Stimulated activated CD4-positive, alpha-beta T cell treated with anti-CD3 and anti-CD28 coated beads, Interleukin-1b, Interleukin-23, amount 100 ng/mL, for 24 hours (primary cell): Measurements from ENCODE around the gene SLC6A1.
A peak's percentile ranks its signal among the peaks of the same experiment; 100 is the strongest.

Source experiments
- DNase-seq, 4 experiments: peaks; one replicate each; pipeline ENCODE4 v3.0.0-alpha.2; 2020; ENCODE audit warnings: low read depth in 4 of 4, low spot score in 1 of 4

The SLC6A1 gene

DNA sequence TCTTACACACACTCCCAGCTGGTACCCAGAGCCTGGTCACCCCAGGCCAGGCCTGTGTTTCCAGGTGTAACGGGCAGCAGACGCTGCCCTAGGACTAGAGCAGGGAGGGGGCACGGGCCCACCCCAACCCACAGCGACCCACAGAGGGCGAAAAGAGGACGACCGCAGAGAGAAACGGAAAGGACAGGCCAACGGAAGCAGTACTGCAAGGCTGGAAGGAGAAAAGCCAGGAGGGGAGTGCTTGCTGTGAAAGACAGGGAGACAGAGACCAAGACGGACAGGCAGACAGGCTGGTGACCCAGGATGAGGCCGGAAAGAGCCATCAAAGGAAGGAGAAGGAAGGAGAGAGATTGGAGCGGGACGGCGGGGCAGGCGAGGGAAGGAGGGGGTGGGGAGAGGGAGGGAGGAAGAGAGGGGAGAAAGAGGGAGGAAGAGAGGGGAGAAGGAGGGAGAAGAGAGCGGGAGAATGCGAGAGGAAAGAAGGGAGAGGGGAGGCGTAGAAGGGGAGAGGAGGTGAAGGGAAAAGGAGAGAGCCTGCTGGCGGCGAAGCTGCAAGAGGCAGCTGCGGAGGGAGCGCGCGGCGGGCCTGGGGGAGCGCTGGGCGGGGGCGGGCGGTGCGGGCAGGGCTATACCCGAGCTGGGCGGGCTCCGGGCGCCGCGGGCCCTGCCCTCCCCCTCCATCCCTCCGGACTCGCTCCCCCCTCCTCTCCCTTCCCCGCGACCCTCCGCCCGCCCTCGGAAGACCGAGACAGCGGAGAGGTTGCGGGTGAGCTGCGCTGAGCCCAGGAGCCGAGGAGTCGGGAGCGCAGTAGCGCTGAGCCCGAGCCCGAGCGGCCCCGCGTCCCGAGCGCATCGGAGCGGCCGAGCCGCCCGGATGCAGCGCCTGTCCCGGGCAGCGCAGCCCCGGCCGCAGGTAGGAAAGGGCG is at the start of gene SLC6A1:
Gene SLC6A1, plus strand, starts transcription at position 732 of the 926 bp plus-strand sequence. CDS start 24,464 bp downstream, outside the sequence.
- no peak for DNase-seq

GRCh38 chr3:10944866-10945265 is 47.7 kb upstream of the SLC6A1 start:
- DNase-seq = no peak

DNA sequence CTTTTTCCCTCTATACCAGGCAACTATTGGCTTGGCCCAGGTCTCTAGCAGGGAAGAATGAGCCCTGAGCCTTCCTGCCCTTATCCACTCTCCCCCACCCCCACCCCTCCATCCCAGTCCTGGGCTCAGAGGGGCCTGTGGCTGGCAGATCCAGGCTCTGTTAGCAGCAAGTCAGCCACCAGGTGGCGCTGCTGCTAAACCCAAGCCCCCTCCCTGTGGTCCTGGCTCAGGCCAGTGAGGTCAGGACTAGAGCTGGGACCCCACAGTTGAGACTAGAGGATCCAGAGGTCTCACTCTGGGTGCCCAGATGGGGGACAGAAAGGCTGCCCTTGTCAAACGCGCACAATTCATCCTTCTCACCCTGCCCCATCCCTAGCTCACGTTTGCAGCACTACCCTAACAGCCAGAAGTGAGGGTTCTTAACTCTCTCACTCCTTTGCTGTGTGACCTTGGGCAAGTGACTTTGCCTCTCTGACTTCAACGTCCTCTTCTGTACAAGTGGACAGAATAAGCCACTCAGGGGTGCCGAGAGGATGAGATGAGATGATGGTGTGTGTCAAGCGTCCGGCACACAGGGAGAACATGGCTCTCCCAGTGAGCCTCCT is 46.8 kb upstream of the SLC6A1 start:
- DNase-seq = peak; percentile 11 to 28 (median 20)

DNA sequence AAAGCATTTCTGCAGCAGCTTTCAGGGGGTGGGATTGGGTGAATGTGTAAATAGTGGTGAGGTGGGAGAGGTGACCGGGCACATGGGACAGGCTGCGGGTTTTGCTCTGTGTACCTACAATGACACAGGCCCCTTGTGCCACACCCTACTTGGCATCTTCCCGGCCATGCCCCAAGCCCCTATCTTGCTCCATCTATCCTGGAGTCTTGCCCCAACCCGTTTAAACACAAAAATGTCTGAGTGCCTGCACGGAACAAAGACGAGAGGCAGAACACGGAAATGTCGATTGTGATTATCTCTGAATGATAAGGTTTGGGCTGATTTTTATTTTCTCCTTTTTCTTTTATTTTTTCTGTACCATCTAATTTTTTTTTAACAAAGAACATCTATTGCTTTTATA is 46.0 kb upstream of the SLC6A1 start:
- no peak for DNase-seq

DNA sequence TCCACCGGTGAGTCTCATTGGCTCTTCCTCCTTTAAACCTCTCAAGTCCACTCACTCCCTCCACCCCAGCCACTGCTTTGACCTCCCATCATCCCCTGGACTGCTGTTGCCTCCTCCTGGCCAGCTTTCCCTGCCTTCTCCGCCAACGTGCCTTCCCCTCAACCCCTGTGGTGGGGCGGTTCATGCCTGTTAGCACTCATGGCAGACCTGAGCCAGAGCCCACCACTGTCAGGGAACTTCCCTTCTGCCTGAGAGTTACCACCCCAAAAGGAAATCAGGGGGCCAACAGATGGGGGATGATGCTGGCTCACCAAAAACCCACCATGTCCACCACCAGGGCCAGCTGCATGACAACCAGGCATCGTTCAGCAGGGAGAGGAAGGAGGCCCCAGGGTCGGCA is 44.2 kb upstream of the SLC6A1 start:
- DNase-seq = no peak

GRCh38 chr3:10949197-10949596 is 43.4 kb upstream of the SLC6A1 start:
- DNase-seq = no peak

- no peak for DNase-seq
Observed at GRCh38 chr3:10950476-10951294, 41.9 kb upstream of the SLC6A1 start.

DNA sequence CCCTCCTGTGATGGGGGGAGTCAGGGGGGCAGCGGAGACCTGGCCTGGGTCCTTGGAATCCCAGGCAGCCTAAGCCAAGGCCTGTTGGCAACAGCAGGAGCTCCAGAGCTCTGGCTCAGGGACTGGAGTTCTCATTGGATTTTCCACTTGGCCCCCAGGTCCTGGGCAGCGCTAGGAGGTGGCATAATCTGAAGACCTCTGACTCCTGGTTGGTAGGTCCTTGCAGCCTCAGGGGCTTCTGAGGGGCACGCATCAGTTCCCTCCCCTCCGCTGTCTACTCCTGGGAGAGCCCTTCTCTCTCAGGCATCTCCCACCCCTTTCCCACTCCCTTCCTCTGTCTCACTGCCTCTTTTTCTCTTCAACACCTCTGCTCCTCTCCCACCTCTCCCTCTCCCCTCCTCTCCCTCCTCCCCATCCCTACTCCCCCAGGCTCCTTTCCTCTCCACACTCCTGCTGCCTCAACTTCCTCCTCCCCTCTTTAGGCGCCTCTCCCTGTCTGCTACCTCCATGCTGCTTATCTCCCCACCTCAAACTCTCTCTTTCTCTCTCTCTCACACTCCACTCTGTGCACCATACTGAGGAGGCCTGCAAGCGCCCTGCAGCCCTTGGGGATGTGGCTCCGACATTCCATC is 41.1 kb upstream of the SLC6A1 start:
- no peak for DNase-seq

DNA sequence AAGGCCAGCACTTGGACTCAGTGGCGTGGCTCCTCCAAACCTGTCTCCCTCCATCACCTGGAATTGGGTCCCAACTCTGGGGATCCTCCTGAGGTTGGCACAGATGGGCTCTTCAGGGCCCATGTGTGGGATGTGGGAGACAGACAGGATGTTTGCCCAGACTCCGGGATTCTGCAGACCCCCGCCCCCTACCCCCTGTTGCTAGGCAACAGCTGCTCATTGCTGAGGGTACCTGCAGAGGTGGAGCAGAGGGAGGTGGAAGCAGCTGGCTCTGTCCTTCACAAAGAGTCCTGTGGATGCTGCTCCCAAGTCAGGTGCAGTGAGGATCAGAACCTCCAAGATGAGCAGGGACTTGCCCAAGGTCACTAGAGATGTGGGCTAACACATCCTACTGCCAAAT is 40.0 kb upstream of the SLC6A1 start:
- DNase-seq = no peak

GRCh38 chr3:10954740-10955139 is 37.8 kb upstream of the SLC6A1 start:
- DNase-seq = no peak

DNA sequence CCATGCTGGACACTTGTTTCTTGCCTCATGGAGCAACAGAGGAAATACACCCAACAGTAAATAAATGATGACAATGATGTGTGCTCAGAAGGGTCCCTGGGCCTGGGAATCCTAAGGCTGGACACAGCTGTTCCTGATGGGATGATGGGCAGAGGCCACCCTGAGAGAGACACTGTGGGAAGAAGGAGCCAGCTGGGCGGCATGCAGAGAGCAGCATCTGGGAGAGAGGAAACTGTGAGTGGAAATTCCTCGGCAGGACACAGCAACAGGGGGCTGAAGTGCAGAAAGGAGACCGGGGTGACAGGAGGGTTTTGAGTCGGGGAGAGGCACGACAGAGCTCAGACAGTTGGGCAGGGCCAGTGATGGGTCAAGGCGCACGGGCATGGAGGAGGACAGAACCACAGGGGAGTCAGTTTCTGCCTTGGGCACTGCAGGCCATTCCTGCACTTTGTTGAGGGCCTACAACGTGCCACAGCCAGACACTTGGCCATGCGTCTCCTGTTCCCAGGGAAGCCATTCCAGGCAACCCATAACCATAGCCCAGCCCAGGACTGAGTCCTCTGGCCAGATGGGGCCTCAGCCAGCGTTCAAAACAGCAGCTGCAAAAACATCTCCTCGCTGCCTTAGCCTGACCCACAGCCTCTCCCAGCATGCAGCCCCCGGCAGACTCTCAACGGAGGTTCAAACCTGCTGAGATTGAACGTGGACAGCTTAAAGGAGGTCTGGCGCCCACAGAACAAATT is 36.7 kb upstream of the SLC6A1 start:
- no peak for DNase-seq

GRCh38 chr3:10956531-10956930 is 36.0 kb upstream of the SLC6A1 start:
- DNase-seq = no peak

GRCh38 chr3:10956986-10957385 is 35.6 kb upstream of the SLC6A1 start:
- no peak for DNase-seq

DNA sequence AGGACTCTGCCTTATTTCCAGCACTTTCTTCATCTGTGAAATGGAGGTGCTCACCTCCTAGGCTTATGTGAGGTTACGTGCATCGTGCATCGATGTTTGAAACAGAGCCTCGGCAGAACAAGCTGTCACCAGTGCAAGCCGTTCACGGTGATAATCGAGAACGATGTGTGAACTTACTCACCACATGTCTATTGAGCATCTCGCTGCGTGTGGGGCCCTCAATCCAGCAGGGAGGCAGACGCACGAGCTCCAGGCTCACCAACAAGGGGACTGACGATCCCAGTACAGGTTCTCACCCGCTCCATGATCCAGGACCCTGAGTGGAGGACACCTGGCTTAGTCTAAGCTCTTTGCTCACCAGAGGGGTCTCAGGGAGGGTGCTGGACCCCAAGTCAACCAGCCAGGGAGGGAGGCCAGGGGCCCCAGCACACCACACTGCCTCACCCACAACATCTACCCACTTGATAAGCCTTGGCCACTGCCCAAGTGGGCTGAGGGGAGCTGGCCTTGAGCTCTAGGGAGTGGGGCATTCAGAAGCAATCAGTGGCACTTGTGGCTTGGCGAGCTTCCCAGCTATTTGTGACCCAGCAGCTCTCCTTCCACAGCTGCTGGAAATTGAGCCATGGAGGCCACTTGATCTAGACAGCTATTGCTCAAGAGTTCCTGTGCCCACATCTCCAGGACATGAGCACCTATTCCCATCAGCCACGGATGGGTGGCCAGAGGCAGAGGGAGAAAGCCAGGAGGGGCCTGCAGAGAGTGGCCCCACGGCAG is 34.4 kb upstream of the SLC6A1 start:
- DNase-seq = no peak

DNA sequence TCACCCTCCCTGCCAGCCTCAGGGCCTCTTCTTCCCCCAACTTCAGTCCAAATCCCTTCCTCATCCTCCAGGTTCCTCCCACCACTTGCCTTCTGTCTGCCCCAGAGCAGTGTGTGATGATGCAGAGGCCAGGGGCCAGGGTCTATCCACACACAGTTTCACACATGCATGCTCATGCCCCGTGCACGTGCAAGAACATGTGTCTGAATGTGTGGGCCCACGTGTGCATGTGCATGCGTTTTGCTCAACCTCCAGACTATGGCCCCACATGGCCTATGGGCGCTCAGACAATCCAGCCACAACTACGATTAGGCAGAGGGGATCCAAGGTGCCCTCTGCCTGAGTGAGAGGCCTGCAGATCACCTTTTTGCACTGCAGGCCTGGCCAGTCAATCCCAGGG is 32.3 kb upstream of the SLC6A1 start:
- DNase-seq = no peak

- no peak for DNase-seq
Observed at GRCh38 chr3:10961921-10962320, 30.6 kb upstream of the SLC6A1 start.

DNA sequence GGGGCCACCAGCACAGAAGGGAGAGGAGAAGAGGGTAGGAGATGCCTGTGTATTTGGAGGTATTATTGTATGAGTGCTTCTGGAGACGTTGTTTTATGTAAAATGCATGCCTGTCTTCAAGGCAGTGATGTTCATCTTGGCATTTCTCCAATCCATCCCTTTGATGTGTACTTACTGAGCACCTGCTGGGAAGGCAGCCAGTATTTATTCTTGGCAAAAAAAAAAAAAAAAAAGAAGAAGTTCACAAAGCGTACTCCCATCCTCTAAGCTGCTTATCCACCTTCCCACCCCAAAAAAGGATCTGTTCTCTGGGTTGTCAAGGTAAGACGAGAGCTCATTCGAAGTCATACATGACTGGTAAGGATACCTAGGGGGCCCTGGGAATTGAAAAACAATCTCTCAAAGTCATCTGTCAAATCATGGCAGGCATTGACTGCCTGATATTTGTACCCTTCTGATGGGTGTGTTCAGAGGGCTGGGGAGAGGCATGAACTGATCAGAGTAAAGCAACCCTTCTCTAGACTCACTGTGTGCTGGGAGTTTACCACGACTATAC is 30.0 kb upstream of the SLC6A1 start:
- no peak for DNase-seq

DNA sequence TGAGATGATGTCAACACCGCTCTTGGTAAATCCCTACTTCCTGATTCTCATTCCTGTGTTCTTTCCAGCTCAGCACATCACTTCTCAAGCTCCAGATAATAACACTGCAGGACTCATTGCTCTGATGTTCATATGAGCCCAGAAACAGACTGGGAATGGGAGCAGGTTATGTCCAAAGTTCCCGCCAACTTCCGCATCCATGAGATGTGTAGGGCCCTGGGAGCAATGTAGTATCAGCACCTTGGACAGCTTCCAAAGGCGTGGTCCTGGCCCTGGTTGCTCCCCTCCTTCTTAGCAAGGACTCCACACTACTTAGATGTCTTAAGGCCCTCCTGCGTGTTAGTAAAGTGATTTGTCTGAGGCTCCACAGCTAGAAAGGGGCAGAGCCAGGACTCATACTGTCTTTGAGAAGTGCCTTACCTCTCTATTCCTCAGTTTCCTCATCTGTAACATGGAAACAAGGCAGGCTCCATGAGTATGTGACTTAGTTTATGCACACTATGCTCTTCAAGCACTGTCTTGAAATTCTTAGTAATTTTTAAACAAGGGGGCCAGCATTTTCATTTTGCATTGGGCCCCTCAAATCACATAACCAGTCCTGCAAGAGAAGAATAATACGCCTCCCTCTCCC is 27.9 kb upstream of the SLC6A1 start:
- no peak for DNase-seq

DNA sequence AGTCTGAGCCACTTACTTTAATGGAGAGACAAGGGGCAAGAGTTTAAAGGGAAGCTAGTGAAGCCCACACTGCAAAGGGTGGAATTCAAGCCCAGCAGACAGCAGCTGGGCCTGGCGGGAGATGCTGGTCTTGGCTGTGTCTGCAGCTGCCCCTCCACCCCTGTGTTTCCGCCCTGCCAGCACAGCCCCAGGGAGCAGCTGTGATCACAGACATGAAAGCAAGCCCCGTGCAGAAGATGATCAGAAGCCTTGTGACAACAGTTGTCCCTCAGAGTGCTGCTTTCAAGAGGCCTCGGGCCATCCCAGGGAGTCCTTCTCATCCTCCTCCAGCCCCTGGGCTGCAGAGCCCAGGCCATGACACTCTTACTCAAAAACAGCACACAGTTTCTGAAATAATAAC is 24.1 kb upstream of the SLC6A1 start:
- DNase-seq = no peak
